Left lung (tissue), 10 donors: ENCODE measurements around the gene WDR26. TPM values are rescaled to one million over a fixed set of nuclear protein-coding genes. Genes with fewer than 3 reads are reported as not detected.
A peak's percentile ranks its signal among the peaks of the same experiment; 100 is the strongest.

ENCODE experiments used
- ATAC-seq: fragments of 200-7000 bp; cut with Tn5 transposase; one replicate; pipeline ENCODE4 v1.9.1; 2020; ENCODE audit warnings: moderate library complexity
- DNase-seq, 4 donors: peaks; one replicate each; pipeline ENCODE4 v3.0.0-alpha.2; 2013 to 2020
- H3K27ac ChIP-seq, 2 donors: fragments of 200-600 bp; sonication (generic) in 1 of 2; one replicate each; pipeline versions ENCODE4 v1.5.0 to v1.8.0; 2020 to 2021
- H3K27me3 ChIP-seq, 2 donors: fragments of 200-600 bp; sonication (generic) in 1 of 2; one replicate each; pipeline versions ENCODE4 v1.5.0 to v1.8.0; 2020 to 2021
- H3K36me3 ChIP-seq, 2 donors: fragments of 200-600 bp; sonication (generic) in 1 of 2; one replicate each; pipeline versions ENCODE4 v1.5.0 to v1.8.0; 2020 to 2021
- H3K4me1 ChIP-seq, 2 donors: fragments of 200-600 bp; one replicate each; pipeline ENCODE4 v1.8.0; 2021
- H3K4me3 ChIP-seq, 2 donors: fragments of 200-600 bp; sonication (generic) in 1 of 2; one replicate each; pipeline versions ENCODE4 v1.5.0 to v1.8.0; 2020 to 2021; ENCODE audit warnings: mild to moderate bottlenecking in 1 of 2
- H3K9me3 ChIP-seq, 2 donors: fragments of 200-600 bp; sonication (generic) in 1 of 2; one replicate each; pipeline versions ENCODE4 v1.5.0 to v1.8.0; 2020 to 2021
- CTCF ChIP-seq, 2 donors: fragments of 200-600 bp; sonication (generic) in 1 of 2; IDR thresholded peaks; one replicate each; pipeline versions ENCODE4 v1.5.0 to v1.8.0; 2021; ENCODE audit warnings: antibody characterized with exemption in 2 of 2
- intact Hi-C, 2 donors: fragments of 100-400 bp; cut with DNase I; formaldehyde crosslinking; loops; one replicate each; pipeline versions ENCODE4 v1.11.2 to v1.14.2; 2022
- polyA plus RNA-seq, 6 donors: library from polyadenylated mRNA; unstranded; fragments of 120-200 nt; gene quantifications; one replicate each; pipeline ENCODE4 v1.2.1, GENCODE V29; 2013; ENCODE audit not compliant: insufficient read length in 6 of 6
- total RNA-seq, 2 donors: library from RNA; stranded (reverse); fragmentation: NEBNext Ultra II Directional; extraction: Animal tissue kit (Norgen Biotek cat#: 25700); gene quantifications; one replicate each; pipeline ENCODE4 v1.2.1, GENCODE V29; 2021
- donor health status: DM: no; HTN: yes; CAD: no.
- donor health status: DM: no; HTN: no; CAD: no.

Gene WDR26
- total and polyA plus RNA-seq, 8 donors = 84.5 to 108 (median 97.5) TPM

GRCh38 chr1:224448453-224449017 lies 13.9 kb upstream of the WDR26 start:
- no peak for ATAC-seq
- TF ChIP-seq CTCF (IDR thresholded peaks at IDR 0.05) = no peak
- H3K4me1 ChIP-seq = peaks cover 0 to 5% of the 10 kb centered on the region in 2 donors
- no peaks in the 10 kb centered on the region for H3K27me3 ChIP-seq
- H3K9me3 ChIP-seq = no peaks in the 10 kb centered on the region
- no peaks in the 10 kb centered on the region for H3K36me3 ChIP-seq
- intact Hi-C loops = no loop called here
- H3K27ac ChIP-seq = no peak overlapping the region
- H3K4me3 ChIP-seq = no peak overlapping the region
- DNase-seq = no peak

DNA sequence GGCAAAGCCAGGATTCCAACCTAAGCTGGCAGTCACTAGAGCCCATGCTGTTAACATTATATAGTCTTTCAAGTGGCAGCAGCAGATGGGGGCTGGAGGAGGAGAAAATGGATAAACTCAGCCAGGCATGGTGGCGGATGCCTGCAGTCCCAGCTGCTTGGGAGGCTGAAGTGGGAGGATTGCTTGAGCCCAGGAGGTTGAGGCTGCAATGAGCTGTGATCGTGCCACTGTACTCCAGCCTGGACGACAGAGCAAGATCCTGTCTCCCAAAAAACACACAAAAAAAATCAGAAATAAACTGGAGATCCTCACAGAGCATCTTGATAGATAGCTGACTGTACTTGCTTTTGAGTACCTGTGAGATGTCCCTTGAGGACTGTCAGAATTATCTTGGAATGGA lies 13.4 kb upstream of the WDR26 start:
- intact Hi-C loops = no loop called here
- ATAC-seq (no peak), DNase-seq (no peak)
- H3K4me1 ChIP-seq = peaks cover 0 to 5% of the 10 kb centered on the region in 2 donors
- no peaks in the 10 kb centered on the region for H3K27me3 ChIP-seq
- no peak overlapping the region for H3K4me3 ChIP-seq
- no peaks in the 10 kb centered on the region for H3K36me3 ChIP-seq
- H3K9me3 ChIP-seq = no peaks in the 10 kb centered on the region
- no peak overlapping the region for H3K27ac ChIP-seq
- TF ChIP-seq CTCF (IDR thresholded peaks at IDR 0.05) = no peak

- TF ChIP-seq CTCF (IDR thresholded peaks at IDR 0.05) = no peak
- Histone ChIP-seq H3K36me3 (no peaks in the 10 kb centered on the region), H3K27ac (no peak overlapping the region), H3K9me3 (no peaks in the 10 kb centered on the region), H3K27me3 (no peaks in the 10 kb centered on the region), H3K4me1 (peaks cover 0 to 5% of the 10 kb centered on the region in 2 donors), H3K4me3 (no peak overlapping the region)
- intact Hi-C loops = no loop called here
- no peak for DNase-seq
- peak; percentile 83 for ATAC-seq
Measured at GRCh38 chr1:224447251-224447650, 12.7 kb upstream of the WDR26 start.

DNA sequence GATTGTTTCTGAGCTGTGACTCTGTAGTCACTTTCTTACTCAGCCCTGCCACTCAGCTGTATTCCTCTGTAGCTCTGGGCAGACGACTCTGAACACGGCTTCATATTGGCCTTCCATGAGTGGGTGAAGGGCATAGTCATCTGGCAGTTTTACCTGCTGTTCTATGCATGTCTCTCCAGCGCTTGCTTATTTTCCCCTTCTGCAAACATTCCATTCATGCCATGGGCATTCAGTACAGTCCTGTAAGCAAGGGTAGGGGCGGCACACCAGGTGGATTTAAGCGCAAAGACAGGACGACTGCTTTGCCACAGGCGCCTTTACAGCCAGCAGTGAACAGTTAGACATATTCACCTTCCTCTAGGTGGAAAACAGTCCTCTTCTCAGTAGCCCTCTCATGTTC lies 4.4 kb upstream of the WDR26 start:
- peak in 1 of 4 donors; percentile 26 for DNase-seq
- intact Hi-C loops = no loop called here
- H3K27me3 ChIP-seq = no peaks in the 10 kb centered on the region
- ATAC-seq = peak; percentile 69
- peak overlapping the region; percentile 14 to 43 for H3K27ac ChIP-seq
- peaks cover 8 to 21% of the 10 kb centered on the region in 2 donors for H3K4me1 ChIP-seq
- no peaks in the 10 kb centered on the region for H3K9me3 ChIP-seq
- peaks cover 0 to 4% of the 10 kb centered on the region in 2 donors for H3K36me3 ChIP-seq
- no peak for TF ChIP-seq CTCF (IDR thresholded peaks at IDR 0.05)
- no peak overlapping the region for H3K4me3 ChIP-seq

GRCh38 chr1:224435999-224436398 lies 1.4 kb upstream of the WDR26 start:
- no peak for TF ChIP-seq CTCF (IDR thresholded peaks at IDR 0.05)
- H3K27me3 ChIP-seq = no peaks in the 10 kb centered on the region
- intact Hi-C loops = no loop called here
- H3K4me3 ChIP-seq = peak overlapping the region in 1 of 2 donors; percentile 93
- peak; percentile 6 for ATAC-seq
- peak overlapping the region; percentile 94 to 95 for H3K27ac ChIP-seq
- no peaks in the 10 kb centered on the region for H3K9me3 ChIP-seq
- DNase-seq = no peak
- H3K4me1 ChIP-seq = peaks cover 19 to 40% of the 10 kb centered on the region in 2 donors
- H3K36me3 ChIP-seq = peaks cover 0 to 9% of the 10 kb centered on the region in 2 donors
